Spleen (tissue), 7 donors: ENCODE data around the gene MAPK13.

Experiments
- CTCF ChIP-seq, 11 experiments: fragments of 200-600 bp in 7 of 11; fragments of 450-650 bp in 4 of 11; sonication (generic) in 4 of 11; IDR thresholded peaks in 8 of 11; conservative IDR thresholded peaks in 3 of 11; 1 replicate in 7 of 11; 2 replicates in 4 of 11; pipeline versions ENCODE4 v1.4.0 to v1.8.0; 2016 to 2021; ENCODE audit warnings: antibody characterized with exemption in 11 of 11, inconsistent platforms in 4 of 11, mild to moderate bottlenecking in 1 of 11
- POLR2AphosphoS5 ChIP-seq, 3 donors: sonication (generic); formaldehyde crosslinking; IDR thresholded peaks; one replicate each; pipeline ENCODE4 v1.5.1; 2017; ENCODE audit warnings: antibody characterized with exemption in 3 of 3
- donor health status: DM: no; HTN: no; CAD: no; lungs with moderate emphysema.
- donor health status: DM: no; HTN: no; CAD: no.
- donor health status: DM: no; HTN: no; CAD: no.

- TF ChIP-seq CTCF (IDR thresholded peaks at IDR 0.05 in 8 of 11, conservative IDR thresholded peaks at IDR 0.05 in 3 of 11): no peak
- TF ChIP-seq POLR2AphosphoS5 (IDR thresholded peaks at IDR 0.05): no peak
Observed at GRCh38 chr6:36160147-36160760, 29.9 kb downstream of the MAPK13 start.
